Measurements from ENCODE around the gene ZSCAN4. TPM values are rescaled to one million over a fixed set of nuclear protein-coding genes. Genes with fewer than 3 reads are reported as not detected.

ZSCAN4 gene
- polyA plus RNA-seq, 3 donors = not detected

- H3K27me3 ChIP-seq (ENCODE audit: control insufficient read depth in 2 of 2, insufficient read depth in 2 of 2, low read length in 2 of 2) = peaks cover 14 to 37% of the 10 kb centered on the region in 2 donors
- H3K79me2 ChIP-seq (ENCODE audit: insufficient read depth, low read length) = no peaks in the 10 kb centered on the region
- no peak overlapping the region for H3K27ac Mint-ChIP-seq
- no peak overlapping the region for H3K9ac ChIP-seq (ENCODE audit: insufficient read depth, low read length, poor library complexity, severe bottlenecking)
- H3K9me3 ChIP-seq (replicated peaks in 1 of 2; ENCODE audit: control insufficient read depth in 1 of 2, insufficient read depth in 1 of 2, low read length in 2 of 2) = peaks cover 18 to 20% of the 10 kb centered on the region in 2 donors
- WGBS (ENCODE audit: insufficient coverage) = no CpG with 5 or more reads among the region's 1 CpG
- no peaks in the 10 kb centered on the region for H3K36me3 Mint-ChIP-seq
- no peak for TF ChIP-seq CTCF (IDR thresholded peaks at IDR 0.05)
- no peaks in the 10 kb centered on the region for H3K36me3 ChIP-seq (replicated peaks in 1 of 2; ENCODE audit: control insufficient read depth in 1 of 2, insufficient read depth in 2 of 2, low read length in 2 of 2)
- DNase-seq = no peak
- peaks cover 4 to 43% (median 28%) of the 10 kb centered on the region in 7 donors for H3K9me3 Mint-ChIP-seq
- H3K4me3 ChIP-seq (replicated peaks in 1 of 3; ENCODE audit: low read depth in 2 of 3, low read length in 3 of 3) = no peak overlapping the region
- no peaks in the 10 kb centered on the region for H4K20me1 ChIP-seq (ENCODE audit: insufficient read depth, low read length)
- peaks cover 11% of the 10 kb centered on the region for H3K4me1 Mint-ChIP-seq
- peaks cover 33 to 48% (median 37%) of the 10 kb centered on the region in 3 donors for H3K27me3 Mint-ChIP-seq (ENCODE audit: low read depth in 3 of 3)
- H3K4me1 ChIP-seq (ENCODE audit: control insufficient read depth in 1 of 2, insufficient read depth in 2 of 2, low read length in 2 of 2) = peaks cover 0 to 7% of the 10 kb centered on the region in 2 donors
- H3K4me2 ChIP-seq (replicated peaks; ENCODE audit: extremely low read depth, low read length, poor library complexity, severe bottlenecking) = no peak overlapping the region
- no peak overlapping the region for H3K4me3 Mint-ChIP-seq
- H3K27ac ChIP-seq (ENCODE audit: low read depth in 1 of 2, low read length in 2 of 2) = no peak overlapping the region
- no peak overlapping the region for H2AFZ ChIP-seq (ENCODE audit: insufficient read depth, low read depth, low read length, poor library complexity, severe bottlenecking)
- intact Hi-C loops (cut with micrococcal nuclease) = no loop called here
Observed at GRCh38 chr19:57667228-57667627, 1.5 kb upstream of the ZSCAN4 start.

GRCh38 chr19:57671124-57671895, 2.6 kb downstream of the ZSCAN4 start:
- no peak for TF ChIP-seq CTCF (IDR thresholded peaks at IDR 0.05)
- Mint-ChIP-seq H3K27me3 (ENCODE audit: low read depth in 3 of 3) (peaks cover 8 to 14% (median 13%) of the 10 kb centered on the region in 3 donors), H3K36me3 (no peaks in the 10 kb centered on the region), H3K9me3 (peaks cover 5 to 46% (median 26%) of the 10 kb centered on the region in 7 donors), H3K27ac (no peak overlapping the region), H3K4me3 (no peak overlapping the region), H3K4me1 (no peaks in the 10 kb centered on the region)
- Histone ChIP-seq H3K9ac (ENCODE audit: insufficient read depth, low read length, poor library complexity, severe bottlenecking) (no peak overlapping the region), H2AFZ (ENCODE audit: insufficient read depth, low read depth, low read length, poor library complexity, severe bottlenecking) (no peak overlapping the region), H3K9me3 (replicated peaks in 1 of 2; ENCODE audit: control insufficient read depth in 1 of 2, insufficient read depth in 1 of 2, low read length in 2 of 2) (peaks cover 10 to 33% of the 10 kb centered on the region in 2 donors), H3K4me2 (replicated peaks; ENCODE audit: extremely low read depth, low read length, poor library complexity, severe bottlenecking) (no peak overlapping the region), H3K27ac (ENCODE audit: low read depth in 1 of 2, low read length in 2 of 2) (no peak overlapping the region), H3K79me2 (ENCODE audit: insufficient read depth, low read length) (no peaks in the 10 kb centered on the region), H3K36me3 (replicated peaks in 1 of 2; ENCODE audit: control insufficient read depth in 1 of 2, insufficient read depth in 2 of 2, low read length in 2 of 2) (no peaks in the 10 kb centered on the region), H3K4me1 (ENCODE audit: control insufficient read depth in 1 of 2, insufficient read depth in 2 of 2, low read length in 2 of 2) (no peaks in the 10 kb centered on the region), H4K20me1 (ENCODE audit: insufficient read depth, low read length) (no peaks in the 10 kb centered on the region), H3K4me3 (replicated peaks in 1 of 3; ENCODE audit: low read depth in 2 of 3, low read length in 3 of 3) (no peak overlapping the region), H3K27me3 (ENCODE audit: control insufficient read depth in 2 of 2, insufficient read depth in 2 of 2, low read length in 2 of 2) (no peaks in the 10 kb centered on the region)
- no peak for DNase-seq
- intact Hi-C loops (cut with micrococcal nuclease) = no loop called here
- 81% methylated on average over 5 of the region's 7 CpGs for WGBS (ENCODE audit: insufficient coverage)

All from CD14-positive monocyte (primary cell).